K562 (cell line): Measurements from ENCODE around the gene IMMP2L. TPM values are rescaled to one million over a fixed set of nuclear protein-coding genes. Genes with fewer than 3 reads are reported as not detected.
"Not testable (repeated sequence)": the region's sequence is repeated elsewhere in the genome, so short reads cannot be mapped to it uniquely, and the experiment has no call there.

Experiments
- ATAC-seq: fragments of 200-7000 bp; cut with Tn5 transposase; 3 replicates; pipeline ENCODE4 v1.9.1; 2020; ENCODE audit warnings: moderate library complexity
- BruUV-seq: library from RNA; stranded (reverse); fragments of 400-500 nt; replicated peaks from 2 replicates; lab custom pipeline; 2021; lab: Mats Ljungman, UMichigan
- CTCF ChIA-PET: fragments of 300-600 bp; formaldehyde crosslinking; extraction: SDS; loops from one replicate; lab custom pipeline; 2021; ENCODE audit warnings: low intra/inter-chr PET ratio; lab: Yijun Ruan, JAX
- POLR2A ChIA-PET: fragments of 300-600, 350-650 bp; sonication (Branson Sonifier 250); formaldehyde crosslinking; extraction: SDS; loops from one replicate; lab custom pipeline; 2021; ENCODE audit warnings: antibody characterized with exemption, inconsistent platforms; lab: Yijun Ruan, JAX
- DNase-seq, 4 experiments: peaks; one replicate each; pipeline versions ENCODE4 v3.0.0 to v3.0.0-alpha.2; 2011 to 2018; ENCODE audit warnings: low spot score in 3 of 4, mixed read lengths in 3 of 4; ENCODE audit errors: extremely low read depth in 1 of 4
- FAIRE-seq: peaks from 2 replicates; lab custom pipeline; 2011; peaks lifted over from hg19 to GRCh38; lab: Jason Lieb, UNC
- H2AFZ ChIP-seq: 2 replicates; pipeline ENCODE4 v1.6.0; 2011; ENCODE audit warnings: low read depth, low read length, control low read depth, inconsistent platforms
- H3K27ac ChIP-seq: fragments of 200-600 bp; 3 replicates; pipeline ENCODE4 v1.8.0; 2011; ENCODE audit warnings: low read depth, mild to moderate bottlenecking, control low read depth, inconsistent platforms, low read length, moderate library complexity, mixed read lengths; ENCODE audit errors: extremely low read depth
- H3K27me3 ChIP-seq, 2 experiments: fragments of 300-600 bp in 1 of 2; 2 replicates in 1 of 2; 3 replicates in 1 of 2; pipeline versions ENCODE4 v1.6.0 to v1.8.0; 2011; ENCODE audit warnings: inconsistent platforms in 2 of 2, low read length in 2 of 2, mild to moderate bottlenecking in 1 of 2, mixed read lengths in 1 of 2, moderate library complexity in 1 of 2; ENCODE audit not compliant: control insufficient read depth in 2 of 2, insufficient read depth in 2 of 2
- H3K36me3 ChIP-seq: fragments of 300-600 bp; 3 replicates; pipeline ENCODE4 v1.8.0; 2011; ENCODE audit warnings: mild to moderate bottlenecking, low read length, inconsistent platforms; ENCODE audit not compliant: control insufficient read depth, insufficient read depth
- H3K4me1 ChIP-seq, 2 experiments: fragments of 200-600 bp in 1 of 2; replicated peaks in 1 of 2; 2 replicates in 1 of 2; 3 replicates in 1 of 2; pipeline versions ENCODE4 v1.5.1 to v1.8.0; 2011; ENCODE audit warnings: inconsistent platforms in 2 of 2, low read length in 2 of 2, mild to moderate bottlenecking in 1 of 2, mixed read lengths in 1 of 2, moderate library complexity in 1 of 2; ENCODE audit not compliant: control insufficient read depth in 2 of 2, insufficient read depth in 2 of 2
- H3K4me2 ChIP-seq: 2 replicates; pipeline ENCODE4 v1.6.1; 2011; ENCODE audit warnings: low read length, control low read depth, inconsistent platforms, mixed read lengths; ENCODE audit not compliant: insufficient read depth
- H3K4me3 ChIP-seq: fragments of 200-600 bp; sonication (generic), shearing (Covaris generic); 2 replicates; pipeline ENCODE4 v1.5.1; 2016; ENCODE audit warnings: control low read depth, inconsistent platforms
- H3K79me2 ChIP-seq: fragments of 200-600 bp; 3 replicates; pipeline ENCODE4 v1.8.0; 2011; ENCODE audit warnings: low read length, inconsistent platforms; ENCODE audit not compliant: control insufficient read depth, insufficient read depth
- H3K9ac ChIP-seq, 2 experiments: 2 replicates each; pipeline versions ENCODE4 v1.6.0 to v1.6.1; 2011; ENCODE audit warnings: low read depth in 2 of 2, low read length in 2 of 2, control low read depth in 1 of 2, inconsistent platforms in 1 of 2, mild to moderate bottlenecking in 1 of 2, mixed read lengths in 1 of 2; ENCODE audit not compliant: insufficient read depth in 1 of 2
- H3K9me1 ChIP-seq: one replicate; pipeline ENCODE4 v1.6.0; 2011; ENCODE audit warnings: inconsistent platforms, mild to moderate bottlenecking, low read length, moderate library complexity; ENCODE audit not compliant: control insufficient read depth, insufficient read depth
- H3K9me3 ChIP-seq: replicated peaks from 2 replicates; pipeline ENCODE4 v1.5.1; 2011; ENCODE audit warnings: low read depth, low read length, inconsistent platforms; ENCODE audit not compliant: control insufficient read depth, insufficient read depth
- H4K20me1 ChIP-seq: replicated peaks from 2 replicates; pipeline ENCODE4 v1.6.1; 2011; ENCODE audit warnings: low read length, inconsistent platforms, mixed read lengths; ENCODE audit not compliant: control insufficient read depth, insufficient read depth
- ARID1B ChIP-seq: fragments of 450-650 bp; IDR thresholded peaks from 2 replicates; pipeline ENCODE4 v1.6.1; 2016; ENCODE audit warnings: antibody characterized with exemption, mild to moderate bottlenecking, inconsistent platforms
- ATF7 ChIP-seq: fragments of 450-650 bp; IDR thresholded peaks from 2 replicates; pipeline ENCODE4 v1.7.1; 2014; ENCODE audit warnings: mild to moderate bottlenecking, moderate library complexity
- CBFA2T2 ChIP-seq: fragments of 450-650 bp; conservative IDR thresholded peaks from 2 replicates; pipeline ENCODE4 v1.6.1; 2017; ENCODE audit warnings: mild to moderate bottlenecking
- CBFA2T3 ChIP-seq: fragments of 450-650 bp; IDR thresholded peaks from 2 replicates; pipeline ENCODE4 v1.6.1; 2017
- FOXA3 ChIP-seq, 2 experiments: fragments of 450-650 bp in 1 of 2; sonication (generic) in 1 of 2; formaldehyde crosslinking; IDR thresholded peaks in 1 of 2; conservative IDR thresholded peaks in 1 of 2; 2 replicates each; pipeline versions ENCODE4 v1.4.0 to v1.8.0; 2020 to 2022; ENCODE audit warnings: mild to moderate bottlenecking in 2 of 2, missing genetic modification reagents in 1 of 2
- SMARCA4 ChIP-seq: fragments of 450-650 bp; IDR thresholded peaks from 2 replicates; pipeline ENCODE4 v1.6.1; 2016
- TAL1 ChIP-seq: fragments of 450-650 bp; IDR thresholded peaks from 2 replicates; pipeline ENCODE4 v1.6.1; 2016; ENCODE audit warnings: mild to moderate bottlenecking
- TCF3 ChIP-seq: sonication (generic); formaldehyde crosslinking; IDR thresholded peaks from 2 replicates; pipeline ENCODE4 v1.4.0; 2020; ENCODE audit warnings: mild to moderate bottlenecking, missing genetic modification reagents
- TEAD4 ChIP-seq, 2 experiments: sonication (generic) in 1 of 2; formaldehyde crosslinking in 1 of 2; IDR thresholded peaks; 2 replicates each; pipeline versions ENCODE4 v1.6.1 to v1.8.0; 2012 to 2022; ENCODE audit warnings: borderline replicate concordance in 1 of 2, inconsistent platforms in 1 of 2, low read length in 1 of 2, mild to moderate bottlenecking in 1 of 2, missing genetic modification reagents in 1 of 2
- WGBS: fragments of 100-300 bp; shearing (Covaris generic); methylation state at CpG from one replicate; pipeline ENCODE4 v1.1.6; 2016; ENCODE audit warnings: low coverage, mixed read lengths; ENCODE audit not compliant: insufficient coverage; ENCODE audit errors: missing lambda C conversion rate; 5-methylcytosine and 5-hydroxymethylcytosine counted together
- in situ Hi-C: fragments of 300-500 bp; cut with MboI; formaldehyde crosslinking; loops from 4 replicates; pipeline ENCODE4 v1.15.0; 2018; ENCODE audit warnings: inconsistent platforms, mixed read lengths
- intact Hi-C: fragments of 100-400 bp; cut with micrococcal nuclease; formaldehyde crosslinking; loops from 2 replicates; pipeline ENCODE4 v1.14.2; 2022
- polyA plus RNA-seq, 8 experiments: library from polyadenylated mRNA; depleted of rRNA in 4 of 8; stranded (reverse) in 5 of 8; unstranded in 3 of 8; fragments of >200 nt; fragmentation: Nextera tagmentation in 2 of 8; fragmentation: Illumina TruSeq in 1 of 8; extraction: Ambion mirVana in 2 of 8; extraction: Trizol in 1 of 8; gene quantifications; 2 replicates each; pipeline versions ENCODE4 v1.2.1 to v1.2.3, GENCODE V29; 2011 to 2014; ENCODE audit warnings: inconsistent platforms in 1 of 8, missing spikeins in 1 of 8
- total RNA-seq, 7 experiments: library from RNA; depleted of rRNA in 6 of 7; stranded (reverse); fragments of >200 nt in 6 of 7; fragmentation: Illumina TruSeq in 2 of 7; extraction: Trizol in 2 of 7; gene quantifications; 2 replicates each; pipeline versions ENCODE4 v1.2.1 to v1.2.3, GENCODE V29; 2011 to 2021; ENCODE audit warnings: low replicate concordance in 1 of 7
- TF ChIP-seq, protein P1 (sequence below), 2 experiments: fragments of 450-650 bp in 1 of 2; sonication (generic) in 1 of 2; formaldehyde crosslinking in 1 of 2; IDR thresholded peaks in 1 of 2; conservative IDR thresholded peaks in 1 of 2; 2 replicates each; pipeline versions ENCODE4 v1.6.1 to v1.8.1; 2016 to 2023; ENCODE audit warnings: mild to moderate bottlenecking in 2 of 2, moderate library complexity in 2 of 2, inconsistent platforms in 1 of 2, missing genetic modification reagents in 1 of 2

IMMP2L gene
- total and polyA plus RNA-seq, 9 of the 15 experiments (the other 6 are each of a cell fraction or from before 2014, with no cell fraction given) = 29.7 to 116 (median 53.0) TPM

GRCh38 chr7:111249807-111250206, 312.5 kb downstream of the IMMP2L start:
- CTCF ChIA-PET, in situ Hi-C loops, H2AFZ ChIP-seq: not testable (repeated sequence)

More at GRCh38 chr7:111249807-111250206, 312.5 kb downstream of the IMMP2L start:
- H3K27me3 ChIP-seq; FAIRE-seq; POLR2A ChIA-PET; BruUV-seq; H3K36me3 ChIP-seq; H3K79me2 ChIP-seq; H3K4me3 ChIP-seq; H3K27ac ChIP-seq; H3K9me3 ChIP-seq; intact Hi-C loops; H4K20me1 ChIP-seq; H3K9me1 ChIP-seq; H3K4me1 ChIP-seq; ATAC-seq; H3K9ac ChIP-seq; H3K4me2 ChIP-seq; TF ChIP-seq TEAD4 (CRISPR knock-in tag; IDR thresholded peaks at IDR 0.05; ENCODE audit: borderline replicate concordance): not testable (repeated sequence)
- TF ChIP-seq SMARCA4 = peak; percentile 39; the same call in 1 of the 2 replicates
- TF ChIP-seq CBFA2T3 = peak; percentile 72
- peak; percentile 21; the same call in 1 of the 2 replicates for TF ChIP-seq ATF7
- TF ChIP-seq ARID1B = peak; percentile 74
- TF ChIP-seq, protein P1, sequence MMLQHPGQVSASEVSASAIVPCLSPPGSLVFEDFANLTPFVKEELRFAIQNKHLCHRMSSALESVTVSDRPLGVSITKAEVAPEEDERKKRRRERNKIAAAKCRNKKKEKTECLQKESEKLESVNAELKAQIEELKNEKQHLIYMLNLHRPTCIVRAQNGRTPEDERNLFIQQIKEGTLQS (IDR thresholded peaks at IDR 0.05) = 0 out of 2 replicates have a peak, but pooled peaks have one; percentile 10
- TF ChIP-seq, protein P1 (CRISPR knock-in tag; conservative IDR thresholded peaks at IDR 0.05) = not testable (repeated sequence)
- TF ChIP-seq TEAD4 (IDR thresholded peaks at IDR 0.05; ENCODE audit: low read length) = peak; percentile 20; the same call in 1 of the 2 replicates
- TF ChIP-seq CBFA2T2 = peak; percentile 60; the same call in 1 of the 2 replicates
- peak; percentile 61 for TF ChIP-seq TAL1
- peak; percentile 78 for TF ChIP-seq TCF3 (CRISPR knock-in tag)
- TF ChIP-seq FOXA3 (CRISPR knock-in tag; conservative IDR thresholded peaks at IDR 0.05 in 1 of 2, IDR thresholded peaks at IDR 0.05 in 1 of 2) = 0 out of 4 replicates have a peak, but pooled peaks of 1 of the 2 experiments have one; percentile 9
- WGBS = 42% methylated on average over 5 of the region's 5 CpGs
- DNase-seq = peak in 1 of 4 experiments; percentile 16
